ENCODE data around the gene PSME2.

The PSME2 gene

GRCh38 chr14:24135834-24136683 lies 10.4 kb downstream of the PSME2 start, which contains the start of gene PSME1:
PSME1 (plus strand) TSS chr14:24136194; CDS start chr14:24136263, 69 bp downstream.
- peak; percentile 75 for DNase-seq (ENCODE audit: low read depth)

GRCh38 chr14:24135584-24135833 lies 10.9 kb downstream of the PSME2 start:
- no peak for DNase-seq (ENCODE audit: low read depth)

GRCh38 chr14:24133735-24134134 lies 12.7 kb downstream of the PSME2 start:
- DNase-seq (ENCODE audit: low read depth): no peak

GRCh38 chr14:24132976-24133375 lies 13.4 kb downstream of the PSME2 start:
- no peak for DNase-seq (ENCODE audit: low read depth)

- DNase-seq (ENCODE audit: low read depth): no peak
Measured at GRCh38 chr14:24132061-24132685, 14.2 kb downstream of the PSME2 start.

GRCh38 chr14:24131549-24131966 lies 14.9 kb downstream of the PSME2 start:
- no peak for DNase-seq (ENCODE audit: low read depth)

- no peak for DNase-seq (ENCODE audit: low read depth)
Measured at GRCh38 chr14:24130717-24131548, 15.5 kb downstream of the PSME2 start.

GRCh38 chr14:24130380-24130716 lies 16.1 kb downstream of the PSME2 start, which contains the start of gene FITM1:
FITM1 (plus strand) TSS chr14:24130659; CDS start chr14:24131564, 905 bp downstream.
- DNase-seq (ENCODE audit: low read depth): no peak

GRCh38 chr14:24129410-24129998 lies 16.9 kb downstream of the PSME2 start:
- DNase-seq (ENCODE audit: low read depth): no peak

- DNase-seq (ENCODE audit: low read depth): no peak
Measured at GRCh38 chr14:24127673-24128072, 18.7 kb downstream of the PSME2 start.

- no peak for DNase-seq (ENCODE audit: low read depth)
Measured at GRCh38 chr14:24126939-24127338, 19.5 kb downstream of the PSME2 start.

GRCh38 chr14:24123424-24124417 lies 22.7 kb downstream of the PSME2 start:
- no peak for DNase-seq (ENCODE audit: low read depth)

- DNase-seq (ENCODE audit: low read depth): no peak
Measured at GRCh38 chr14:24122898-24123297, 23.5 kb downstream of the PSME2 start.

GRCh38 chr14:24122416-24122815 lies 24.0 kb downstream of the PSME2 start:
- DNase-seq (ENCODE audit: low read depth): no peak

- DNase-seq (ENCODE audit: low read depth): no peak
Measured at GRCh38 chr14:24121210-24121609, 25.2 kb downstream of the PSME2 start.

GRCh38 chr14:24119691-24120090 lies 26.7 kb downstream of the PSME2 start:
- no peak for DNase-seq (ENCODE audit: low read depth)

- DNase-seq (ENCODE audit: low read depth): no peak
Measured at GRCh38 chr14:24117179-24117578, 29.2 kb downstream of the PSME2 start.

GRCh38 chr14:24116128-24116814 lies 30.1 kb downstream of the PSME2 start:
- no peak for DNase-seq (ENCODE audit: low read depth)

- DNase-seq (ENCODE audit: low read depth): no peak
Measured at GRCh38 chr14:24115422-24116127, 30.8 kb downstream of the PSME2 start.

Measured in amniotic epithelial cell (primary cell).